Activated CD8-positive, alpha-beta memory T cell treated with anti-CD3 and anti-CD28 coated beads for 36 hours (primary cell): ENCODE data around the gene BCAS3. TPM values are rescaled to one million over a fixed set of nuclear protein-coding genes. Genes with fewer than 3 reads are reported as not detected.

Experiments
- CTCF ChIA-PET: fragments of 350-600 bp; sonication (Branson Sonifier 250); formaldehyde crosslinking; loops from one replicate; lab custom pipeline; 2021; ENCODE audit warnings: antibody characterized with exemption; lab: Charles Lee
- POLR2A ChIA-PET: fragments of 350-600 bp; sonication (Branson Sonifier 250); formaldehyde crosslinking; loops from one replicate; lab custom pipeline; 2021; ENCODE audit warnings: antibody characterized with exemption; lab: Charles Lee
- total RNA-seq, 2 experiments: library from RNA; stranded (reverse); gene quantifications; one replicate each; pipeline ENCODE4 v1.2.3, GENCODE V29; 2021

Gene BCAS3
- total RNA-seq, 2 experiments from 2014 or later, result 6.9 to 9.3 TPM

- ChIA-PET CTCF (no interaction called here), POLR2A (no interaction called here)
These were observed 533.6 kb downstream of the BCAS3 start for GRCh38 chr17:61211236-61211635.

- ChIA-PET CTCF (no interaction called here), POLR2A (no interaction called here)
These were observed 535.0 kb downstream of the BCAS3 start for GRCh38 chr17:61212655-61213054.

- ChIA-PET CTCF (interaction anchor here (1.5 kb wide), 1 partner anchor 25 kb away, joined by 3 read pairs; no protein-coding TSS in a partner anchor), POLR2A (no interaction called here)
These were observed 537.1 kb downstream of the BCAS3 start for GRCh38 chr17:61214753-61215152.

GRCh38 chr17:61216066-61216465 is 538.4 kb downstream of the BCAS3 start:
- ChIA-PET CTCF (interaction anchor here (0.6 kb wide), 1 partner anchor 40 kb away, joined by 3 read pairs; no protein-coding TSS in a partner anchor), POLR2A (no interaction called here)

GRCh38 chr17:61217878-61218437 is 540.3 kb downstream of the BCAS3 start:
- POLR2A ChIA-PET, result no interaction called here
- CTCF ChIA-PET, result interaction anchor here (0.5 kb wide), 1 partner anchor 493 kb away, joined by 3 read pairs; no protein-coding TSS in a partner anchor

- ChIA-PET POLR2A (no interaction called here), CTCF (interaction anchor here (0.5 kb wide), 1 partner anchor 493 kb away, joined by 3 read pairs; no protein-coding TSS in a partner anchor)
These were observed 540.8 kb downstream of the BCAS3 start for GRCh38 chr17:61218438-61218837.

GRCh38 chr17:61219460-61219859 is 541.8 kb downstream of the BCAS3 start:
- ChIA-PET POLR2A (no interaction called here), CTCF (no interaction called here)

GRCh38 chr17:61221181-61221580 is 543.5 kb downstream of the BCAS3 start:
- POLR2A ChIA-PET, result no interaction called here
- CTCF ChIA-PET, result interaction anchor here (1.5 kb wide), 1 partner anchor 169 kb away, joined by 3 read pairs; no protein-coding TSS in a partner anchor

GRCh38 chr17:61221597-61222471 is 544.2 kb downstream of the BCAS3 start:
- ChIA-PET POLR2A (interaction anchor here (0.7 kb wide), 1 partner anchor 556 kb away, joined by 3 read pairs; no protein-coding TSS in a partner anchor), CTCF (interaction anchor here (1.5 kb wide), 1 partner anchor 168 kb away, joined by 3 read pairs; no protein-coding TSS in a partner anchor)

GRCh38 chr17:61223725-61224124 is 546.1 kb downstream of the BCAS3 start:
- ChIA-PET POLR2A (no interaction called here), CTCF (no interaction called here)

- POLR2A ChIA-PET, result no interaction called here
- CTCF ChIA-PET, result no interaction called here
These were observed 547.7 kb downstream of the BCAS3 start for GRCh38 chr17:61225178-61225882.

- ChIA-PET POLR2A (no interaction called here), CTCF (no interaction called here)
These were observed 550.2 kb downstream of the BCAS3 start for GRCh38 chr17:61227866-61228265.

GRCh38 chr17:61230461-61230860 is 552.8 kb downstream of the BCAS3 start:
- CTCF ChIA-PET, result interaction anchor here (0.7 to 1.2 kb wide), 2 partner anchors 11 to 13 kb away, joined by 3 read pairs; no protein-coding TSS in a partner anchor

GRCh38 chr17:61230972-61231820 is 553.5 kb downstream of the BCAS3 start:
- POLR2A ChIA-PET, result interaction anchor here (0.6 kb wide), 1 partner anchor 14 kb away, joined by 7 read pairs; no protein-coding TSS in a partner anchor
- CTCF ChIA-PET, result interaction anchor here (0.7 kb wide), 1 partner anchor 12 kb away, joined by 3 read pairs; no protein-coding TSS in a partner anchor

More at GRCh38 chr17:61230461-61230860, 552.8 kb downstream of the BCAS3 start:
- POLR2A ChIA-PET, result interaction anchor here (0.6 kb wide), 1 partner anchor 15 kb away, joined by 7 read pairs; no protein-coding TSS in a partner anchor

- POLR2A ChIA-PET, result no interaction called here
- CTCF ChIA-PET, result no interaction called here
These were observed 555.2 kb downstream of the BCAS3 start for GRCh38 chr17:61232871-61233270.

GRCh38 chr17:61233991-61234750 is 556.5 kb downstream of the BCAS3 start:
- CTCF ChIA-PET, result no interaction called here

GRCh38 chr17:61235001-61235826 is 557.6 kb downstream of the BCAS3 start:
- ChIA-PET CTCF (no interaction called here), POLR2A (no interaction called here)

More at GRCh38 chr17:61233991-61234750, 556.5 kb downstream of the BCAS3 start:
- POLR2A ChIA-PET, result no interaction called here
